GM12878 (cell line): ENCODE data around the gene COG2. TPM values are rescaled to one million over a fixed set of nuclear protein-coding genes. Genes with fewer than 3 reads are reported as not detected.

Source experiments
- ATAC-seq: fragments of 200-7000 bp; cut with Tn5 transposase; 3 replicates; pipeline ENCODE4 v1.9.1; 2020; ENCODE audit warnings: mild to moderate bottlenecking, moderate library complexity
- BruUV-seq: library from RNA; stranded (reverse); fragments of 400-500 nt; replicated peaks from 2 replicates; lab custom pipeline; 2021; lab: Mats Ljungman, UMichigan
- CTCF ChIA-PET: fragments of 300-600 bp; sonication (Branson Sonifier 250); formaldehyde crosslinking; extraction: SDS; loops from one replicate; lab custom pipeline; 2021; ENCODE audit warnings: inconsistent platforms; lab: Yijun Ruan, JAX
- POLR2A ChIA-PET: fragments of 350-600 bp; formaldehyde crosslinking; extraction: SDS; loops from one replicate; lab custom pipeline; 2021; ENCODE audit warnings: inconsistent platforms; lab: Charles Lee
- RAD21 ChIA-PET: fragments of 300-600 bp; sonication (Branson Sonifier 250); formaldehyde crosslinking; loops from one replicate; lab custom pipeline; 2023; ENCODE audit warnings: antibody characterized with exemption; ENCODE audit not compliant: unreplicated experiment; lab: Charles Lee
- SMC1A ChIA-PET: fragments of 300-600 bp; sonication (Branson Sonifier 250); formaldehyde crosslinking; loops from one replicate; lab custom pipeline; 2023; ENCODE audit not compliant: unreplicated experiment, uncharacterized antibody; lab: Charles Lee
- DNase-seq: peaks from one replicate; pipeline ENCODE4 v3.0.0-alpha.2; 2011; ENCODE audit warnings: low read depth, low spot score
- FAIRE-seq: peaks from 3 replicates; lab custom pipeline; 2011; peaks lifted over from hg19 to GRCh38; lab: Jason Lieb, UNC
- H2AFZ ChIP-seq: 2 replicates; pipeline ENCODE4 v1.6.0; 2011; ENCODE audit warnings: low read depth, low read length, control low read depth; ENCODE audit not compliant: control insufficient read depth
- H3K27ac ChIP-seq: 2 replicates; pipeline ENCODE4 v1.5.1; 2011; ENCODE audit warnings: control low read depth; ENCODE audit not compliant: control insufficient read depth, insufficient read depth
- H3K27me3 ChIP-seq, 2 experiments: replicated peaks in 1 of 2; 2 replicates each; pipeline versions ENCODE4 v1.6.0 to v1.6.1; 2011; ENCODE audit warnings: low read length in 1 of 2; ENCODE audit not compliant: control insufficient read depth in 2 of 2, insufficient read depth in 2 of 2
- H3K36me3 ChIP-seq, 2 experiments: 2 replicates each; pipeline ENCODE4 v1.5.1; 2011; ENCODE audit warnings: low read length in 1 of 2; ENCODE audit not compliant: control insufficient read depth in 2 of 2, insufficient read depth in 2 of 2
- H3K4me1 ChIP-seq: 2 replicates; pipeline ENCODE4 v1.6.1; 2011; ENCODE audit warnings: mild to moderate bottlenecking, low read length, moderate library complexity, mixed read lengths; ENCODE audit not compliant: control insufficient read depth, insufficient read depth
- H3K4me2 ChIP-seq: 2 replicates; pipeline ENCODE4 v1.6.0; 2011; ENCODE audit warnings: control low read depth; ENCODE audit not compliant: control insufficient read depth, insufficient read depth
- H3K4me3 ChIP-seq: fragments of 200-600 bp; sonication (generic); 2 replicates; pipeline ENCODE4 v1.5.1; 2016
- H3K79me2 ChIP-seq: 2 replicates; pipeline ENCODE4 v1.6.0; 2011; ENCODE audit warnings: low read length; ENCODE audit not compliant: control insufficient read depth, insufficient read depth
- H3K9ac ChIP-seq: 2 replicates; pipeline ENCODE4 v1.8.0; 2011; ENCODE audit warnings: low read length, control low read depth, mixed read lengths; ENCODE audit not compliant: control insufficient read depth, insufficient read depth
- H3K9me3 ChIP-seq: replicated peaks from 3 replicates; pipeline ENCODE4 v1.5.1; 2011; ENCODE audit warnings: mild to moderate bottlenecking, low read length; ENCODE audit not compliant: control insufficient read depth, insufficient read depth
- H4K20me1 ChIP-seq: 2 replicates; pipeline ENCODE4 v1.6.0; 2011; ENCODE audit not compliant: control insufficient read depth, insufficient read depth
- BMI1 ChIP-seq: fragments of 450-650 bp; IDR thresholded peaks from 2 replicates; pipeline ENCODE4 v1.6.1; 2016; ENCODE audit warnings: mild to moderate bottlenecking, moderate library complexity, borderline replicate concordance
- ESRRA ChIP-seq: IDR thresholded peaks from 2 replicates; pipeline ENCODE4 v1.6.1; 2012; ENCODE audit warnings: mild to moderate bottlenecking, low read length, improper control_type of control experiment
- IKZF2 ChIP-seq, 2 experiments: fragments of 450-650 bp; IDR thresholded peaks; 2 replicates each; pipeline ENCODE4 v1.6.1; 2017; ENCODE audit warnings: mild to moderate bottlenecking in 2 of 2, moderate library complexity in 2 of 2
- MTA2 ChIP-seq: fragments of 450-650 bp; IDR thresholded peaks from 2 replicates; pipeline ENCODE4 v1.6.1; 2016; ENCODE audit warnings: low read depth, mild to moderate bottlenecking, moderate library complexity
- NFIC ChIP-seq: IDR thresholded peaks from 2 replicates; pipeline ENCODE4 v1.6.1; 2012; ENCODE audit warnings: low read depth, mild to moderate bottlenecking, inconsistent platforms, low read length, moderate library complexity
- NFXL1 ChIP-seq: fragments of 450-650 bp; IDR thresholded peaks from 2 replicates; pipeline ENCODE4 v1.6.1; 2017; ENCODE audit warnings: antibody characterized with exemption, mild to moderate bottlenecking, borderline replicate concordance
- NFYA ChIP-seq: IDR thresholded peaks from 2 replicates; pipeline ENCODE4 v1.6.1; 2011; ENCODE audit warnings: low read depth, mild to moderate bottlenecking, low read length, improper control_type of control experiment, borderline replicate concordance
- PKNOX1 ChIP-seq: fragments of 450-650 bp; IDR thresholded peaks from 2 replicates; pipeline ENCODE4 v1.6.1; 2016; ENCODE audit warnings: mild to moderate bottlenecking
- RAD51 ChIP-seq: fragments of 450-650 bp; IDR thresholded peaks from 2 replicates; pipeline ENCODE4 v1.6.1; 2016; ENCODE audit warnings: moderate library complexity, mild to moderate bottlenecking, inconsistent platforms
- STAT3 ChIP-seq: IDR thresholded peaks from 2 replicates; pipeline ENCODE4 v1.6.1; 2011; ENCODE audit warnings: low read depth, low read length, improper control_type of control experiment
- WGBS: methylation state at CpG from one replicate; pipeline ENCODE4 v1.1.6; 2016; ENCODE audit warnings: low lambda C conversion rate; ENCODE audit not compliant: insufficient replicate concordance, insufficient coverage; ENCODE audit errors: missing lambda C conversion rate; 5-methylcytosine and 5-hydroxymethylcytosine counted together
- in situ Hi-C: fragments of 300-500 bp; cut with MboI; formaldehyde crosslinking; loops from 9 replicates; pipeline ENCODE4 v1.14.3; 2018; ENCODE audit warnings: mixed read lengths
- intact Hi-C: fragments of 100-400 bp; cut with micrococcal nuclease; formaldehyde crosslinking; loops from one replicate; pipeline ENCODE4 v1.14.2; 2022; ENCODE audit not compliant: unreplicated experiment
- polyA plus RNA-seq, 11 experiments: library from polyadenylated mRNA; depleted of rRNA in 4 of 11; unstranded in 6 of 11; stranded (reverse) in 5 of 11; fragments of >200 nt; fragmentation: Nextera tagmentation in 4 of 11; fragmentation: Illumina TruSeq in 1 of 11; extraction: Ambion mirVana in 4 of 11; extraction: Trizol in 1 of 11; gene quantifications; 1 replicate in 1 of 11; 2 replicates in 10 of 11; pipeline versions ENCODE4 v1.2.1 to v1.2.3, GENCODE V29; 2011 to 2016; ENCODE audit warnings: inconsistent platforms in 2 of 11, missing spikeins in 2 of 11, low read depth in 1 of 11
- total RNA-seq, 4 experiments: library from RNA; depleted of rRNA in 3 of 4; stranded (reverse); fragments of >200 nt in 3 of 4; fragmentation: Illumina TruSeq in 1 of 4; extraction: Trizol in 1 of 4; gene quantifications; 2 replicates each; pipeline versions ENCODE4 v1.2.1 to v1.2.3, GENCODE V29; 2013 to 2021
- TF ChIP-seq, protein P1 (sequence below): fragments of 450-650 bp; IDR thresholded peaks from 2 replicates; pipeline ENCODE4 v1.6.1; 2016; ENCODE audit warnings: mild to moderate bottlenecking, moderate library complexity, borderline replicate concordance

The COG2 gene
- total and polyA plus RNA-seq, 10 of the 15 experiments (the other 5 are each of a cell fraction or from before 2014, with no cell fraction given), result 15.0 to 31.5 (median 28.3) TPM

GRCh38 chr1:230735447-230735846, 93.2 kb downstream of the COG2 start:
- ChIA-PET RAD21 (no interaction called here), CTCF (no interaction called here), POLR2A (no interaction called here), SMC1A (interaction anchor here (0.6 kb wide), 1 partner anchor 885 kb away, joined by 3 read pairs; no protein-coding TSS in a partner anchor)
- Histone ChIP-seq H3K27ac (no peak overlapping the region), H3K9ac (no peak overlapping the region), H3K4me1 (no peaks in the 10 kb centered on the region), H3K36me3 (no peaks in the 10 kb centered on the region), H3K4me3 (no peak overlapping the region), H3K79me2 (no peaks in the 10 kb centered on the region), H3K27me3 (no peaks in the 10 kb centered on the region), H3K9me3 (no peaks in the 10 kb centered on the region), H2AFZ (no peak overlapping the region), H4K20me1 (no peaks in the 10 kb centered on the region), H3K4me2 (no peak overlapping the region)
- ATAC-seq, result no peak
- 0% methylated on average over 1 of the region's 2 CpGs for WGBS
- no TSS peak for BruUV-seq
- intact Hi-C loops, result no loop called here
- DNase-seq, result no peak
- FAIRE-seq, result no peak
- TF ChIP-seq MTA2 (no peak), ESRRA (no peak), BMI1 (no peak)
- in situ Hi-C loops, result no loop called here

GRCh38 chr1:230737622-230738262, 95.5 kb downstream of the COG2 start:
- H3K79me2 ChIP-seq, result no peaks in the 10 kb centered on the region
- no peaks in the 10 kb centered on the region for H3K36me3 ChIP-seq
- H3K4me2 ChIP-seq, result no peak overlapping the region
- SMC1A ChIA-PET, result interaction anchor here (0.7 kb wide), 1 partner anchor 1025 kb away, joined by 4 read pairs; no protein-coding TSS in a partner anchor
- no peaks in the 10 kb centered on the region for H3K4me1 ChIP-seq
- intact Hi-C loops (no loop called here), in situ Hi-C loops (no loop called here)
- FAIRE-seq, result no peak
- CTCF ChIA-PET, result no interaction called here
- no peaks in the 10 kb centered on the region for H3K9me3 ChIP-seq
- no peak overlapping the region for H2AFZ ChIP-seq
- WGBS, result 44% methylated on average over 3 of the region's 3 CpGs
- no peaks in the 10 kb centered on the region for H4K20me1 ChIP-seq
- H3K4me3 ChIP-seq, result no peak overlapping the region
- RAD21 ChIA-PET, result no interaction called here
- ATAC-seq, result no peak
- BruUV-seq, result no TSS peak
- H3K9ac ChIP-seq, result no peak overlapping the region
- H3K27ac ChIP-seq, result no peak overlapping the region
- POLR2A ChIA-PET, result no interaction called here
- no peak for DNase-seq
- no peaks in the 10 kb centered on the region for H3K27me3 ChIP-seq
- TF ChIP-seq IKZF2 (IDR thresholded peaks at IDR 0.05) (no peak), NFXL1 (no peak), PKNOX1 (no peak), STAT3 (no peak), RAD51 (no peak), NFIC (no peak), NFYA (no peak)
- TF ChIP-seq, protein P1, sequence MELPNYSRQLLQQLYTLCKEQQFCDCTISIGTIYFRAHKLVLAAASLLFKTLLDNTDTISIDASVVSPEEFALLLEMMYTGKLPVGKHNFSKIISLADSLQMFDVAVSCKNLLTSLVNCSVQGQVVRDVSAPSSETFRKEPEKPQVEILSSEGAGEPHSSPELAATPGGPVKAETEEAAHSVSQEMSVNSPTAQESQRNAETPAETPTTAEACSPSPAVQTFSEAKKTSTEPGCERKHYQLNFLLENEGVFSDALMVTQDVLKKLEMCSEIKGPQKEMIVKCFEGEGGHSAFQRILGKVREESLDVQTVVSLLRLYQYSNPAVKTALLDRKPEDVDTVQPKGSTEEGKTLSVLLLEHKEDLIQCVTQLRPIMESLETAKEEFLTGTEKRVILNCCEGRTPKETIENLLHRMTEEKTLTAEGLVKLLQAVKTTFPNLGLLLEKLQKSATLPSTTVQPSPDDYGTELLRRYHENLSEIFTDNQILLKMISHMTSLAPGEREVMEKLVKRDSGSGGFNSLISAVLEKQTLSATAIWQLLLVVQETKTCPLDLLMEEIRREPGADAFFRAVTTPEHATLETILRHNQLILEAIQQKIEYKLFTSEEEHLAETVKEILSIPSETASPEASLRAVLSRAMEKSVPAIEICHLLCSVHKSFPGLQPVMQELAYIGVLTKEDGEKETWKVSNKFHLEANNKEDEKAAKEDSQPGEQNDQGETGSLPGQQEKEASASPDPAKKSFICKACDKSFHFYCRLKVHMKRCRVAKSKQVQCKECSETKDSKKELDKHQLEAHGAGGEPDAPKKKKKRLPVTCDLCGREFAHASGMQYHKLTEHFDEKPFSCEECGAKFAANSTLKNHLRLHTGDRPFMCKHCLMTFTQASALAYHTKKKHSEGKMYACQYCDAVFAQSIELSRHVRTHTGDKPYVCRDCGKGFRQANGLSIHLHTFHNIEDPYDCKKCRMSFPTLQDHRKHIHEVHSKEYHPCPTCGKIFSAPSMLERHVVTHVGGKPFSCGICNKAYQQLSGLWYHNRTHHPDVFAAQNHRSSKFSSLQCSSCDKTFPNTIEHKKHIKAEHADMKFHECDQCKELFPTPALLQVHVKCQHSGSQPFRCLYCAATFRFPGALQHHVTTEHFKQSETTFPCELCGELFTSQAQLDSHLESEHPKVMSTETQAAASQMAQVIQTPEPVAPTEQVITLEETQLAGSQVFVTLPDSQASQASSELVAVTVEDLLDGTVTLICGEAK, result no peak
